ENCODE results near the gene DUSP6.
A peak's percentile ranks its signal among the peaks of the same experiment; 100 is the strongest.

DUSP6 gene

DNA sequence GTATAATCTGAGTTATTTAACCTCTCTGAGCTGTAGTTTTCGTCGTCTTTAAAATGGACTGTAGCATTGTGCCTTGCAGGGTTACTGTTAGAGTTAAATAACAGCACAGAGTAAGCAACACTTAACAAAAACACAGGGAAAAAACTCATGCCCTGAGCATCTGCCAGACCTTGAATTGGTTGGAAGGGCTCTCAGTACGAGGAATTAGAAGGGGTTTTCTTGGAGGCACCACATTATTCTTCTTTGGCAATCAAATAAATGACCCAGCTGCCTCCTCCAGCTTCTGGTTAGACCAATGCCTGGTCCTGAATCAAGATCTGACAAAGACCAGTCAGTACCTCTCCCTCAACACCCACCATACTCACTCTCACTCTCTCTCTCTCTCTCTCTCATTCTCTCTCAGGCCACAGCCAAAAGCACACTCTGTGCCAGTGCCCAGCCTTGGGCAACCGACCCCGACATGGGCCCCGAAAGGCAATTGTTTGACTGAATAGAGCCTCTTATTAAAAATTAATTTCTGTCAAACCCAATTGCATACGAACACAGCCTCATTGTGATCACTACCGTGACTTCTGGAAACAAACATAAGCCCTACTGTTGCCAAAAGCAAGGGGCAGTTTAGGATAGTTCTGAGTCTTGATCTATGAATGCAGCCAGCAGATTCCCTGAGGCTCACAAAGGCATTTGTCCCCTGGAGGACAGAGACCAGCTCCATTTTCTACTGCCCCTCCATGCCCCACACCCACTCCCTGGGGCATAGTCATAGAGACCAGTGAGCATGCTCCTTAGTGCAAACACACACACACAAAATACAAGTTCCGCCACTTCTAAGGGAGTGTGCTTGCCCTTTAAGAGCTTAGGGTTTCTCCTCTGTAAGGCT is 23.9 kb downstream of the DUSP6 start:
- no peak for DNase-seq (ENCODE audit: low spot score)

- no peak for DNase-seq (ENCODE audit: low spot score)
Measured at GRCh38 chr12:89327486-89328094, 24.7 kb downstream of the DUSP6 start.

DNA sequence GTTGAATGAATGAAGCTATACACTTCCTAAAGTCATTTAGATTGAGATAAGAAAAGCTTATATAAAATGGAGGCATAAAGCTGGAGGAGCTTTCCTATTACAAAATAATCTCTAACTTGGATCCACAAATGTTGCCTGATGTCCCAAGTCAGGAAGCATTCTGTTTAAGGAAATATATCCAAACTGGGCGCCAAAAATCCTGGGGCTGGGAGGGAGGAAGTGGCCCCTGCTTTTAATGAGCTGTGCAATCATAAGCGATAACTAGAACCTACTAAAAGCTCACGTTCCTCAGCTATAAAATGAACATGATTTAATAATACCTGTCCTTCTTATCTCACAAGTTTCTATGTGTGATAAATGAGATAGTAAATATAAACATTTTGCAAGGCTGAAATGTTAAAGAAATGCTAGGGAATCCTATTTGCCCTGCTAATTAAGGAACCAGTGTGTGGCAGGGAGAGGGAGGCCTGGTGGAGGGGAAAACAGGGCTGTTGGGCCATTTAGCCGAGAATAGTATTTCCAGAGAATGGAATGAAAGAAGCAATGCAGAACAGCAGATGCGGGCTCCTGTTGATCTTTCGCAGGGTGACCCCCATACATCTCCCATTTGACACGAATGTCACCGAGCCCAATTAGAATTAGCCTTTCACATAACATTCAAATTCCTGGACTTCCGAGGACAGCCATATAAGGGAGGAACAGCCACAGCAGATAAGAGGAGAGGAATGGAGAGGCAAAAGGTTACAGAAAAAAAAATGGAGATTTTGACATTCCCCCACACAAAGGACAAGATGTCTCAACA is 25.9 kb downstream of the DUSP6 start:
- no peak for DNase-seq (ENCODE audit: low spot score)

- no peak for DNase-seq (ENCODE audit: low spot score)
Measured at GRCh38 chr12:89325495-89325894, 26.8 kb downstream of the DUSP6 start.

DNA sequence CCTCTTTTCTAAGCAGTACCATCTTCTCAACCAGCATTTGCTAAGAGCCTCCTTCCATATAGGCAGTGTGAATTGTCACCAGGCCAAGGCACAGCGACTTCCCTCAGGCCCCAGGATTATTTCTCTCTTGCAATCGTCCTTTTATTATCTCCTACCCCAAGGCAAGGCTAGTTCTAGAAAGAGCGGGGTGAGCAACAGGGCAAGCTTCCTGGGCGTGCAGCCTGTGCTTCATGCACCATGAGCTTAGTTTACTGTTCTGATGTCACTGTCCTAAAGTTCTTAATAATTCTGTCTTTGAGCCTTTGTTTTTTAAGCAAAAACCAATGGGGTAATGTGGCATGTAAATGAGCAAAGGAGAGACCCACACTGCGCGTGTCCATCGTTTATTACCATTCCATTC is 27.9 kb downstream of the DUSP6 start:
- DNase-seq (ENCODE audit: low spot score), result no peak

- no peak for DNase-seq (ENCODE audit: low spot score)
Measured at GRCh38 chr12:89323568-89324218, 28.6 kb downstream of the DUSP6 start.

GRCh38 chr12:89320735-89321134 is 31.6 kb downstream of the DUSP6 start:
- no peak for DNase-seq (ENCODE audit: low spot score)

GRCh38 chr12:89319606-89320005 is 32.7 kb downstream of the DUSP6 start:
- no peak for DNase-seq (ENCODE audit: low spot score)

DNA sequence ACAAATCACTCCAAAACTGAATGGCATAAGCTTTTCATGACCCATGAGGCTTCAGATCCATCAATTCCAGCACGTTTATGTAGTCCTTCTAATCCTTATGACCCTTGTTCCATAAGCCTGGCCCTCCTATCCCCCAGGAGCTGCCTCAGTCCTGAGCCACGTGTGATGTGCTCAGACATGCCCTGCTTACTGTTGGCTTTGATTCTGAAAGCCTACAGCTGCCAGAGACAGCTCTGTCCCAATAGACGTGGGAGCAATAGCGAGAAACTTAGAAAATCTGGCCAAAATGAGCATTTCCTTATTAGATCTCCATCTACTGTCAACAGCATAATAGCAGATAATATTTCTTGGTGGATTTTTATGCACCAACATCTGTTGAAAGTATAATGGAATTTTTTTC is 33.2 kb downstream of the DUSP6 start:
- no peak for DNase-seq (ENCODE audit: low spot score)

- DNase-seq (ENCODE audit: low spot score), result peak; percentile 17
Measured at GRCh38 chr12:89316705-89317139, 35.6 kb downstream of the DUSP6 start.

- DNase-seq (ENCODE audit: low spot score), result no peak
Measured at GRCh38 chr12:89314060-89314761, 38.1 kb downstream of the DUSP6 start.

DNA sequence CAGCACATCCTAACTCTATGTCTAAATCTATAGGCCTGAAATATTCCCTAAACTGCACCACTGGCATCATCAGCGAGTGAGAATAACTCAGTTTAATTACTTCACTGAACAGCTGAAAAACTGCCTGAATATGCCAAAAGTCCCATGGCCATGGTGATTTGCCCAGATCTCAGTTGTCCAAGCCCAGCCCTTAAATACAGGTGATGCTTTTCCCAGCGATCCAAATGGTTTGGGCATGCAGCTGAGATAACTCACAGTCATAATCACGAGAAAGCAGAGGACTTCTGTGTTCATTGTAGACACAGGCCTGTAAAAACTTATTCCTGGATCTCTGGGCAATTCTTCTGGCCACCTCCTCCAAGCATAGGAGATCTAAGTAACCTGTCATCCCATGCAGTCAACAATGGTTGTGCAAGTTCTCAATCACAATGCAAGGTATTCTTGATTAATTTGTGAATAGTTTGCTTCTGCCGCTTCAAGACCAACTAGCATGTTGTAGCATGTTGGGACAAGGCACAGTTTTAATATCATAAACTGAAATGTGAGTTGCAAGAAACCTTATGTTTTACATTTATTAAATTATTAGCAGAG is 40.5 kb downstream of the DUSP6 start:
- no peak for DNase-seq (ENCODE audit: low spot score)

- no peak for DNase-seq (ENCODE audit: low spot score)
Measured at GRCh38 chr12:89309815-89310214, 42.5 kb downstream of the DUSP6 start.

DNA sequence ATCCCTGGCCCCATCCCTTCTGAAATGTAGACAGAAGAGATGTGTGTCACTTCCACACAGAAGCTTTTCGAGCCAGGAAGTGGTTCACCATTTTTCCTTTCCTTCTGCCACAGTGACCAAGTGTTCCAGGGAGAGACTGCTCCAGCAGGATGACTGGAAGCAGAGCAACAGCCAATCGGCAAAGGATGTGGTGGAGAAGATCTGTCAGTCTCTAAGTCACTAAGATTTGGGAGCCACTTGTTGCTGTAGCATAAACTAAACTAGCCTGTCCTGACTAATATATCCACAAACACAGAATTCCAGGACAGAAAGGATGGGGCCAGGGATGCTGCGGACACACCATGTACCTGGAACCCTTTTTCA is 42.9 kb downstream of the DUSP6 start:
- DNase-seq (ENCODE audit: low spot score), result no peak

DNA sequence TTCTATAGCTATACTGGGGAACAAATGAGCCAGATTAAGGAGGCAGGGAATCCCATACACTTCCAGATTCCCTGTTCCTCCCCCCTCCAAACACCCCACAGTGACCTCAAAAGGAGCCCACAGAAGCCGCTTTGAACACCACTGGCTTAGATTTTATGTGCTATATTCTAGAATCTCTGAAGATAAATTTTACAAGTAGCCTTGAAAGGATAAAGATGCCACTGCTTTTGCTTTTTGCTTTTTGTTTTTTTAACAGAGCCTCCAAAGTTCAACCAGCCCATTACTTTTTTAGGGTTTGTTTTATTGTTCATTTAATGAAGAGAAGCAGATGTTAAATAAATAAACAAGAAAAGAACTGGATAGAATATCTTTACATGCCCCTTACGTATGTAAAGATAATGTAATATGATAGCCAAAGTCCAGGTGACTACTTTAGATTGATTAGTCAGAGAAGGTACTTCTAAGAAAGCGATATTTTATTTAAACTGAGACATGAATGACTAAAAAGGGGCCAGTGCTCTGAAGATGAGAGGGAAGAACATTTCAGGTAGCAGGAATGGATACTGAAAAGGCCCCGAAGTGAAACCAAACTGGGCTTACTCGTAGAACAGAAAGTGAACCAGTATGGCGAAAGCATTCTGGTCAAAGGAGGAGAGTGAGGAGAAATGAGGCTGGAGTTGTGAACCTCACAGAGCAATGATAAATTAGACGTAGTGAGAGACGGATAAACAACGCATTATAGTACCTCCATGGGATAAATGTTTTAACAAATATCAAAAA is 44.6 kb downstream of the DUSP6 start:
- no peak for DNase-seq (ENCODE audit: low spot score)

DNA sequence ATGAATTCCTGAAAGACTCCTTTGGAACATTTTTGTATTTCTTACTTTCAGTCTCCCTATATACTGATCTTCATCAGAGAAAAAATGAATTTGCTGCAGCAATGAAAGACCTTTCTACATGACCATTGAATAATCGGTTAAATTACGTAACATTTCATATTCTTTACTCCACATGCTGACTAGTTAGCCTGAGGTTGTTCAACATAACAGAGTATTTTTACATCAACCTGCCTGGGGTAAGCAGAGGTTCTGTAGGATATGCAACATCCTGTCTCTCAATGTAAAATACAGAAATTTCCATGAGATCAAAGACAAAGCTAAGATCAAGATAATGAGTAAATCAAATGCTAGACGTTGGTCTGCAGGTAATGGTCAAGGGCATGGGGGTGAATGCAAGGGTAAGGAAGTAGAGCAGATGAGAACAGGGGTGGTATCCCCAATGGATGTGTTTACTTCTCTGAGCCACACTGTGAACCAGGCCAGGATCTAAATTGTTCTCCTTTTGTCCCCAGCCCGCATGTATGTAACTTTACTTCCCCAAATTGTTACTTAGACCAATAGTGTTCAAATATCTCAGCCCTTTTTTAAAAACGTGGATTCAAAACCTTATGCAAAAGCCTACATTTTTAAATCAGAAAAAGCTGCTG is 45.4 kb downstream of the DUSP6 start:
- DNase-seq (ENCODE audit: low spot score), result no peak

DNA sequence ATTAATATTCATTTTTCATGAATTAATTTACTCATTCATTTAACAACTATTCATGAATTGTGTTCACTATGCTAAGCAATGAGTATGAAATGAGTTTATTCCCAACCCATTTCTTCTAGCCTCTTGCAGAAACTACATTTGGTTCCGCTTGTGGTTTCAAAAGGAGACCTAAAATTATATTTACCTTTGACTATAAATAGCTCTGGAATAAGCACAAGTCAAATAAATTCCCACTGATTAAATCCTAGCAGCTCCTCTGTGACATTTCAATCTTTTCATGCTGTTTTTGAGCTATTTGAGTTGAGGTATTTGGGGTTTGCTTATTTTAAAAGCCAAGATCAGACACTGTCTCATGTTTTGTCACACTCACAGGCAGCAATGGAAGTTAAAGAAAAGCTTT is 46.9 kb downstream of the DUSP6 start:
- DNase-seq (ENCODE audit: low spot score), result no peak

- no peak for DNase-seq (ENCODE audit: low spot score)
Measured at GRCh38 chr12:89299931-89300330, 52.4 kb downstream of the DUSP6 start.

DNA sequence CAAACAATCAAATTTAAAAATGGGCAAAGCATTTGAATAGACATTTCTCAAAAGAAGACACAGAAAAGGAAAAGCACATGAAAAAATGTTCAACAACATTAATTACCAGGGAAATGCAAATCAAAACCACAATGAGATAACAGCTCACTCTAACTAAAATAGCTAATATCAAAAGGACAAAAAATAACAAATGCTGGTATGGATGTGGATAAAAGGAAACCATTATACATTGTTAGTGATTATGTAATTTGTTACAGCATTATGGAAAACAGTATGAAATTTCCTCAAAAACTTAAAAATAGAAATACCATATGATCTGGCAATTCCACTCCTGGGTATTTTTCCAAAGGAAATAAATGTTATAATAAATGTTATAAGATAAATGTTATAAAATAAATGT is 52.9 kb downstream of the DUSP6 start:
- no peak for DNase-seq (ENCODE audit: low spot score)
